Mesodermal cell (in vitro differentiated cells): ENCODE results near the gene SND1.

Experiments used
- H3K27ac ChIP-seq: 2 replicates; pipeline ENCODE4 v1.7.0; 2013; ENCODE audit warnings: mild to moderate bottlenecking, low read depth, low read length, moderate library complexity; ENCODE audit not compliant: severe bottlenecking
- H3K36me3 ChIP-seq: 2 replicates; pipeline ENCODE4 v1.7.1; 2013; ENCODE audit warnings: mild to moderate bottlenecking, low read length, moderate library complexity; ENCODE audit not compliant: control insufficient read depth, insufficient read depth
- H3K4me1 ChIP-seq: one replicate; pipeline ENCODE4 v1.7.1; 2013; ENCODE audit warnings: mild to moderate bottlenecking, low read length; ENCODE audit not compliant: insufficient read depth, control insufficient read depth, poor library complexity, severe bottlenecking
- H3K4me3 ChIP-seq: 2 replicates; pipeline ENCODE4 v1.7.0; 2013; ENCODE audit warnings: low read length, control low read depth, mild to moderate bottlenecking; ENCODE audit not compliant: insufficient read depth, poor library complexity, severe bottlenecking; ENCODE audit errors: extremely low read depth
- H3K9me3 ChIP-seq: 2 replicates; pipeline ENCODE4 v1.7.1; 2013; ENCODE audit warnings: mild to moderate bottlenecking, low read length, moderate library complexity; ENCODE audit not compliant: control insufficient read depth
- WGBS, 2 experiments: methylation state at CpG; one replicate each; pipeline ENCODE4 v1.1.5; 2013; ENCODE audit warnings: missing lambda C conversion rate in 2 of 2; ENCODE audit not compliant: insufficient coverage in 2 of 2; 5-methylcytosine and 5-hydroxymethylcytosine counted together

Gene SND1

GRCh38 chr7:128123291-128124037 lies 471.5 kb downstream of the SND1 start:
- Histone ChIP-seq H3K4me1 (no peaks in the 10 kb centered on the region), H3K9me3 (no peaks in the 10 kb centered on the region), H3K36me3 (no peaks in the 10 kb centered on the region), H3K27ac (no peak overlapping the region), H3K4me3 (no peak overlapping the region)
- 84 to 87% methylated on average over 7 to 10 of the region's 12 CpGs for WGBS, 2 experiments

GRCh38 chr7:128124786-128125185 lies 472.8 kb downstream of the SND1 start:
- Histone ChIP-seq H3K9me3 (no peaks in the 10 kb centered on the region), H3K4me3 (no peak overlapping the region), H3K36me3 (no peaks in the 10 kb centered on the region), H3K27ac (no peak overlapping the region), H3K4me1 (no peaks in the 10 kb centered on the region)
- WGBS, 2 experiments, result 80% methylated on average over 1 of the region's 4 CpGs; no CpG with 5 or more reads in 1 of the 2 experiments

DNA sequence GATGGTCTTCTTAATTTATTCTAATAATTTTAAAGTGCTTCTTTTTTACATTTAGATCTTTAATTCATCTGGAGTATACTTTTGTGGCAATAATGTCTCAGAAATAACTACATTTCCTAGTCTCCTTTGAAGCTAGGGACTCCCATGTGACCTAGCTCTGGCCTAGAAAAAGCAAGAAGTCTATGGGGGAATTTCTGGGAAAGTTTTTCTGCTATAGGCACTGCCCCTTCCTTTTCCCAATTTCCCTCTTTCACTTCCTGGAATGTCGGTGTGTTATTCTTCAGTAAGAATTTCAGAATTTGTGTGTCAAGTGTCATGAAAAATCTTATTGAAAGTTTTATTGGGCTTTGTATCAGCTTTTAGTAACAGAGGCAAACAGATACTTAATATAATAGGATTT lies 473.8 kb downstream of the SND1 start:
- no peaks in the 10 kb centered on the region for H3K4me1 ChIP-seq
- no peaks in the 10 kb centered on the region for H3K9me3 ChIP-seq
- no peak overlapping the region for H3K27ac ChIP-seq
- WGBS, 2 experiments, result no CpG with 5 or more reads among the region's 1 CpG
- no peak overlapping the region for H3K4me3 ChIP-seq
- no peaks in the 10 kb centered on the region for H3K36me3 ChIP-seq

DNA sequence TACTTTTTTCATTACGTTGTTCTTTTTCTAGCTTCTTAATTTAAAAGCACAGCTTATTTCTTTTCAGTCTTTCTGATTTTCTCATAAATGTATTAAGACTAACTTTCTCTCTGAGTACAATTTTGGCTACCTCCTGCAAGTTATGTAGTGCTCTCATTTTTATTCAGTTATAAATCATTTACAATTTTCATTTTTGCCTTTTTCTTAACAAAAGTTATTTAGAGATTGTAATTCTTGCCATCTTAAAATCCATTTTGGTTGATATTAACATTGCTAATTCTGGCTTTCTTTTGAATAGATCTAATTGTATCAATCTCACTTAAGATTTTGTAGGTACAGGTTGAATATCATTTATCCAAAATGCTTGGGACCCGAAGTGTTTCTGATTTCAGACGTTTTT lies 476.4 kb downstream of the SND1 start:
- no peaks in the 10 kb centered on the region for H3K36me3 ChIP-seq
- H3K27ac ChIP-seq, result no peak overlapping the region
- H3K9me3 ChIP-seq, result no peaks in the 10 kb centered on the region
- 88% methylated on average over 1 of the region's 3 CpGs; no CpG with 5 or more reads in 1 of the 2 experiments for WGBS, 2 experiments
- no peak overlapping the region for H3K4me3 ChIP-seq
- no peaks in the 10 kb centered on the region for H3K4me1 ChIP-seq

- H3K4me3 ChIP-seq, result no peak overlapping the region
- H3K27ac ChIP-seq, result no peak overlapping the region
- WGBS, 2 experiments, result 85 to 86% methylated on average over 4 to 6 of the region's 12 CpGs
- H3K36me3 ChIP-seq, result no peaks in the 10 kb centered on the region
- no peaks in the 10 kb centered on the region for H3K9me3 ChIP-seq
- no peaks in the 10 kb centered on the region for H3K4me1 ChIP-seq
Measured at GRCh38 chr7:128129224-128129864, 477.4 kb downstream of the SND1 start.

DNA sequence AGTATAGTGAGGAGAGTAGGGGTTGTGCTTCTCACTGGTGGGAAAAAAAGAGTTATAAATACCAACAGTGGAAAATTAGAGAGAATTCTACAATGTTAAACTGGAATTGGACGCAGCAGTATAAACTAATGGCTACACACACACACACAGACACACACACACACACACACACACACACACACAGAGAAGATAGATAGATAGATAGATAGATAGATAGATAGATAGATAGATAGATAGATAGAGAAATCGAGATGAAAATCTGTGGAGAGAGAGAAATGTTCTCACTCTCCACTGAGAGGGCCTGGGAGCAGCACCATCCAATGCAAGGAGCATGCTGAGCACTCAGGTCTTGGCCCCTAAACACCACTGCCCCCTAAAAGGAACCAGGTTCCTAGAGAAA lies 479.1 kb downstream of the SND1 start:
- H3K4me1 ChIP-seq, result no peaks in the 10 kb centered on the region
- WGBS, 2 experiments, result 100% methylated on average over 1 of the region's 2 CpGs; no CpG with 5 or more reads in 1 of the 2 experiments

GRCh38 chr7:128131731-128132130 lies 479.7 kb downstream of the SND1 start:
- 74 to 95% methylated on average over 3 of the region's 4 CpGs for WGBS, 2 experiments
- Histone ChIP-seq H3K9me3 (no peaks in the 10 kb centered on the region), H3K4me1 (no peaks in the 10 kb centered on the region), H3K27ac (no peak overlapping the region), H3K4me3 (no peak overlapping the region), H3K36me3 (no peaks in the 10 kb centered on the region)

More for the DNA sequence above, 479.1 kb downstream of the SND1 start:
- Histone ChIP-seq H3K9me3 (no peaks in the 10 kb centered on the region), H3K4me3 (no peak overlapping the region), H3K27ac (no peak overlapping the region), H3K36me3 (no peaks in the 10 kb centered on the region)

DNA sequence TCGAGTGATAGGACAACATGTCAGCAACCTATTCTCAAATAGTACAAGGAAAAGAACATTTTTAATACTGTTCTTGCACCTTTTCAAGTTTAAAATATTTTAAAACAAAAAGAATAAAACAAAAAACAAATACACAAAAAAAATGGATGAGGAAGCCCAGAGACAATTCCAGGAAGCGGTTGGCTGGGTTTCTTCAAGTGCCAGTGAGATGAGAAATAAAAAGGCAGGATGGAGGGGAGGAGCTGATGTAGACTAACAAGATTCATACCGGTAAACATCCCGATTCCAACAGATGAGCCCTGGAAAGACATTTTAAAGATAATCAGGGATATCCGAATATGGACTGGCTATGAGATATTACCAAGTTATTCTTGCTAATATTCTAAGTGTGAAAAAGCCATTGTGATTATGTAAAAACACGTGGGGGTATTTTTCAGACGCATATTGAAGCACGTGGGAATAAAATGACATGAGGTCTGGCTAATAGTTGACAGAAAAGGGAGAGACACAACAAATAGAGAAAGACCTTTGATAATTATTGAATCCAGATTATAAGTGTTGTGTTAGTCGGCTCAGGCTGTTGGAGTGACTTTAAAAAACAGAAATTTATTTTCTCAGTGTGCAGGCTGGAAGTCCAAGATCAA lies 480.6 kb downstream of the SND1 start:
- Histone ChIP-seq H3K4me1 (no peaks in the 10 kb centered on the region), H3K36me3 (no peaks in the 10 kb centered on the region), H3K4me3 (no peak overlapping the region), H3K9me3 (no peaks in the 10 kb centered on the region), H3K27ac (no peak overlapping the region)
- 83 to 85% methylated on average over 7 to 8 of the region's 9 CpGs for WGBS, 2 experiments

DNA sequence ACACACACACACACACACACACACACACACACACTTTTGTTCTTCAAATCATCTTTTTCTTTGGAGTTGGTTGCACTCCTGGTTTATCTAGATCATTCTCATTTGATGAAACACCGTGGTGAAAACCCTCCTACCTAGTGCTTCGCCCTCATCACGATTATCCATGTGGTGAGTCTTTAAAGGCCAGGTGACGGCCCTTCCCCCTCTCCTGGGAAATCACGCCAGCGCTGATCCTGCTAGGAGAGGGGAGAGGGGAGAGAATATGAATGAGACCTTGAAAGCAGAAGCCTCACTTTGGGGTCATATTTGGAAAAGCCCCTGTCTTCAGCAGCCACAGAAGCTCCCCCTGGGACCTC lies 483.1 kb downstream of the SND1 start:
- H3K9me3 ChIP-seq, result no peaks in the 10 kb centered on the region
- no peak overlapping the region for H3K27ac ChIP-seq
- no peaks in the 10 kb centered on the region for H3K36me3 ChIP-seq
- H3K4me1 ChIP-seq, result no peaks in the 10 kb centered on the region
- no CpG with 5 or more reads among the region's 6 CpGs for WGBS, 2 experiments
- H3K4me3 ChIP-seq, result peak overlapping the region; percentile 47

DNA sequence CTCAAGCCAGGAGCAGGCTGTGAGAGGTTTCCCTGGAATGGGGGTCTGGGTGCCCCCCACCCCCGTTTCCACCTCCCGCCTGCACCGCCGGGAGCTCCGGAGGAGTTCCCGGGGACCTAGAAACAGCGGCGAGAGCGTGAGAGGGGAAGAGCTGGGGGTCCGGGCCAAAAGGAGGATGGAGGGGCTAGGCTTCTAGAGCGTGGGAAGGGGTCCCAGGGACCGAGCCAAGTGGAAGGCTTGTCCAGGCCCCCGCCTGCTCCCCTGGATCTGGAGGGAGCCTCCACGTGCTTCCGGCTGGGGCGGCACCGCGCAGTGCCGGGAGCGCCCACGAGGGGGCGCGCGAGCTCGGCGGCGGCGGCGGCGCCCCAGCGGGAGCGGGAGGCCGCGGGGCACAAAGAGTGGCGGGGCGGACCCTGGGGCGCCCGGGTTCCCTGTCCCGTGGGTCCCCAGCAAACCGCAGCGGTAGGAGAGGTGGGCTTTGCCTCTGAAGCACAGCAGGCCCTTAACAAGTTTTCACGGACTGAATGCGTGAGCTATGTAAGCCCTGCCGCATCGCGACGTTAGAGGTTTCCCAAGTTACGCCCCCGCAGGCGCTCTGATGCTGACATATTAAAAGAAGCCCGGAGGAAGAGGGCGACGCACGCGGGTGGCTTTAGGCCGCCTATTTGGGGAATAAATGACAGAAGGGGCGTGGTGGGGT lies 483.7 kb downstream of the SND1 start:
- Histone ChIP-seq H3K4me1 (no peaks in the 10 kb centered on the region), H3K27ac (no peak overlapping the region), H3K9me3 (no peaks in the 10 kb centered on the region), H3K36me3 (no peaks in the 10 kb centered on the region), H3K4me3 (peak overlapping the region; percentile 47)
- 0 to 1% methylated on average over 33 to 40 of the region's 57 CpGs for WGBS, 2 experiments
